SKM-1 (cell line): Measurements from ENCODE around the gene KATNB1.

ENCODE experiments used
- DNase-seq: peaks from one replicate; lab custom pipeline; 2025; ENCODE audit not compliant: unreplicated experiment; lab: John Stamatoyannopoulos, UW

Gene KATNB1

GRCh38 chr16:57755061-57755684 lies 19.6 kb downstream of the KATNB1 start:
- no peak for DNase-seq

GRCh38 chr16:57755726-57756423 lies 20.3 kb downstream of the KATNB1 start:
- DNase-seq: no peak

- no peak for DNase-seq
Observed at GRCh38 chr16:57756424-57757325, 21.1 kb downstream of the KATNB1 start.

GRCh38 chr16:57757326-57757786 lies 21.8 kb downstream of the KATNB1 start:
- peak; percentile 27 for DNase-seq

GRCh38 chr16:57757883-57758282 lies 22.3 kb downstream of the KATNB1 start:
- no peak for DNase-seq

GRCh38 chr16:57758331-57759117 lies 23.0 kb downstream of the KATNB1 start:
- DNase-seq: no peak

- no peak for DNase-seq
Observed at GRCh38 chr16:57759131-57759530, 23.6 kb downstream of the KATNB1 start.

GRCh38 chr16:57759541-57760356 lies 24.2 kb downstream of the KATNB1 start:
- no peak for DNase-seq

GRCh38 chr16:57760357-57761160 lies 25.0 kb downstream of the KATNB1 start:
- no peak for DNase-seq

- DNase-seq: no peak
Observed at GRCh38 chr16:57761301-57761700, 25.7 kb downstream of the KATNB1 start.

- no peak for DNase-seq
Observed at GRCh38 chr16:57761957-57762356, 26.4 kb downstream of the KATNB1 start.

- DNase-seq: no peak
Observed at GRCh38 chr16:57762365-57763040, 26.9 kb downstream of the KATNB1 start.

- no peak for DNase-seq
Observed at GRCh38 chr16:57763285-57764005, 27.9 kb downstream of the KATNB1 start.

- no peak for DNase-seq
Observed at GRCh38 chr16:57764006-57764340, 28.4 kb downstream of the KATNB1 start.

GRCh38 chr16:57764341-57765159 lies 29.0 kb downstream of the KATNB1 start:
- DNase-seq: peak; percentile 9

GRCh38 chr16:57765160-57765728 lies 29.7 kb downstream of the KATNB1 start:
- DNase-seq: no peak
